ENCODE results near the gene HDAC9.

DNA sequence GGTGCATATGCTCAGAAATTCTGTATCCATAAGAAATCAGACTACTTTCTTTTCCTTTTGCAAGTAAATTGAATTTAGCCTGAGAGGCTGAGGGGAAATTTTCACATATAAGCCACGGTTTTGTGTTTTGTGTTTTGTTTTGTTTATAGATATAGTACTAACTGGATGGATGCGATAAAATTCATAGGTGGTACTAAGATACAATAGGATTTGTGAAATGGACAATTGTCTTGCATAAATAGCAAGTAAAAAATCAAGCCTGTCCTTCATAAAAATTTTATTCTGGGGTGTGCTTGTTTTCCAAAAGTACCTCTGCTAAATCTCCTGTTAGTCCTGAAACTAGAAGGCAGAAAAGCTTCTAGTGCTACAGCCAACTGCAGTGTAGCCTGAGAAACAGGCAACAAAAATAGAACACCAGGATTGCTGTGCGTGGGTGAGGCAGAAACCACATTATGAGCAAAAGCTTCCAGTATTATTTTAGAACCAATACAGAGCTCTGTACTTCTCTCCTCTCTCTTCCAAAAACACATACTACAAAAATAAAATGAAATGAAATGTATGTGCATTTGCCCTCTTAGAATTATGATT lies 634 bp upstream of the HDAC9 start:
- TF ChIP-seq EZH2phosphoT487 (IDR thresholded peaks at IDR 0.05; ENCODE audit: borderline replicate concordance, low read depth) (no peak), POLR2AphosphoS5 (IDR thresholded peaks at IDR 0.05; ENCODE audit: low read depth, low read length) (no peak), GABPA (IDR thresholded peaks at IDR 0.05; ENCODE audit: low read depth) (no peak), RAD21 (IDR thresholded peaks at IDR 0.05; ENCODE audit: low read length) (no peak)
- TF ChIP-seq, protein P1, sequence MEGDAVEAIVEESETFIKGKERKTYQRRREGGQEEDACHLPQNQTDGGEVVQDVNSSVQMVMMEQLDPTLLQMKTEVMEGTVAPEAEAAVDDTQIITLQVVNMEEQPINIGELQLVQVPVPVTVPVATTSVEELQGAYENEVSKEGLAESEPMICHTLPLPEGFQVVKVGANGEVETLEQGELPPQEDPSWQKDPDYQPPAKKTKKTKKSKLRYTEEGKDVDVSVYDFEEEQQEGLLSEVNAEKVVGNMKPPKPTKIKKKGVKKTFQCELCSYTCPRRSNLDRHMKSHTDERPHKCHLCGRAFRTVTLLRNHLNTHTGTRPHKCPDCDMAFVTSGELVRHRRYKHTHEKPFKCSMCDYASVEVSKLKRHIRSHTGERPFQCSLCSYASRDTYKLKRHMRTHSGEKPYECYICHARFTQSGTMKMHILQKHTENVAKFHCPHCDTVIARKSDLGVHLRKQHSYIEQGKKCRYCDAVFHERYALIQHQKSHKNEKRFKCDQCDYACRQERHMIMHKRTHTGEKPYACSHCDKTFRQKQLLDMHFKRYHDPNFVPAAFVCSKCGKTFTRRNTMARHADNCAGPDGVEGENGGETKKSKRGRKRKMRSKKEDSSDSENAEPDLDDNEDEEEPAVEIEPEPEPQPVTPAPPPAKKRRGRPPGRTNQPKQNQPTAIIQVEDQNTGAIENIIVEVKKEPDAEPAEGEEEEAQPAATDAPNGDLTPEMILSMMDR (IDR thresholded peaks at IDR 0.05), result no peak

Data from SK-N-SH (cell line).